Activated effector memory CD4-positive, alpha-beta T cell treated with Interleukin-2 at 50 U/mL for 16 hours (primary cell): ENCODE measurements around the gene EPHA4.

ENCODE experiments used
- DNase-seq: peaks from one replicate; pipeline ENCODE4 v3.0.0-alpha.2; 2020

EPHA4 gene

GRCh38 chr2:221572219-221572820 lies at the start of gene EPHA4:
Gene EPHA4, minus strand, starts transcription at chr2:221572304. Its CDS starts 56 bp downstream, at chr2:221572248.
- peak; percentile 85 for DNase-seq

- DNase-seq: no peak
These were observed 45.9 kb upstream of the EPHA4 start for GRCh38 chr2:221618007-221618406.

- DNase-seq: no peak
These were observed 44.5 kb upstream of the EPHA4 start for GRCh38 chr2:221616561-221616960.

GRCh38 chr2:221614274-221614673 lies 42.2 kb upstream of the EPHA4 start:
- DNase-seq: no peak

GRCh38 chr2:221612800-221613199 lies 40.7 kb upstream of the EPHA4 start:
- no peak for DNase-seq

GRCh38 chr2:221612161-221612560 lies 40.1 kb upstream of the EPHA4 start:
- DNase-seq: no peak

- no peak for DNase-seq
These were observed 38.6 kb upstream of the EPHA4 start for GRCh38 chr2:221610675-221611074.

GRCh38 chr2:221610255-221610654 lies 38.2 kb upstream of the EPHA4 start:
- no peak for DNase-seq

- DNase-seq: no peak
These were observed 36.3 kb upstream of the EPHA4 start for GRCh38 chr2:221608442-221608841.

GRCh38 chr2:221606424-221606823 lies 34.3 kb upstream of the EPHA4 start:
- DNase-seq: no peak

GRCh38 chr2:221605751-221606240 lies 33.7 kb upstream of the EPHA4 start:
- DNase-seq: no peak

- no peak for DNase-seq
These were observed 30.8 kb upstream of the EPHA4 start for GRCh38 chr2:221602938-221603337.

- no peak for DNase-seq
These were observed 29.3 kb upstream of the EPHA4 start for GRCh38 chr2:221601376-221601775.

- no peak for DNase-seq
These were observed 28.3 kb upstream of the EPHA4 start for GRCh38 chr2:221600388-221600787.

- no peak for DNase-seq
These were observed 24.1 kb upstream of the EPHA4 start for GRCh38 chr2:221596192-221596591.

- no peak for DNase-seq
These were observed 18.8 kb upstream of the EPHA4 start for GRCh38 chr2:221590861-221591365.

GRCh38 chr2:221589696-221590095 lies 17.6 kb upstream of the EPHA4 start:
- no peak for DNase-seq

- DNase-seq: no peak
These were observed 16.3 kb upstream of the EPHA4 start for GRCh38 chr2:221588306-221588985.

- DNase-seq: no peak
These were observed 9.9 kb upstream of the EPHA4 start for GRCh38 chr2:221581986-221582385.

- no peak for DNase-seq
These were observed 2.1 kb upstream of the EPHA4 start for GRCh38 chr2:221574231-221574570.

- DNase-seq: peak; percentile 73
These were observed 1.5 kb upstream of the EPHA4 start for GRCh38 chr2:221573430-221574230.

- no peak for DNase-seq
These were observed 821 bp upstream of the EPHA4 start for GRCh38 chr2:221572821-221573429.

GRCh38 chr2:221571551-221572218 lies 419 bp downstream of the EPHA4 start:
- peak; percentile 35 for DNase-seq
